MM.1S (cell line): Measurements from ENCODE around the gene CHSY1.

Experiments used
- DNase-seq: peaks from one replicate; pipeline ENCODE4 v3.0.0-alpha.2; 2015
- H2AFZ ChIP-seq: fragments of 300-600 bp; sonication (generic); 2 replicates; pipeline ENCODE4 v1.6.0; 2016; ENCODE audit warnings: antibody characterized with exemption, low read length
- H3F3A ChIP-seq: fragments of 300-600 bp; sonication (generic); 2 replicates; pipeline ENCODE4 v1.6.1; 2016; ENCODE audit warnings: mild to moderate bottlenecking, antibody characterized with exemption, low read length, moderate library complexity, mixed read lengths; ENCODE audit not compliant: insufficient read depth
- H3K27ac ChIP-seq: fragments of 300-600 bp; sonication (generic); 2 replicates; pipeline ENCODE4 v1.5.1; 2016; ENCODE audit warnings: mild to moderate bottlenecking, low read length
- H3K27me3 ChIP-seq: fragments of 300-600 bp; sonication (generic); replicated peaks from 2 replicates; pipeline ENCODE4 v1.6.0; 2016; ENCODE audit warnings: low read length; ENCODE audit not compliant: insufficient read depth
- H3K36me3 ChIP-seq: fragments of 300-600 bp; sonication (generic); replicated peaks from 2 replicates; pipeline ENCODE4 v1.6.1; 2016; ENCODE audit warnings: mild to moderate bottlenecking, low read length, mixed read lengths; ENCODE audit not compliant: insufficient read depth
- H3K4me1 ChIP-seq: fragments of 300-600 bp; sonication (generic); 2 replicates; pipeline ENCODE4 v1.6.1; 2016; ENCODE audit warnings: low read length, mixed read lengths
- H3K4me2 ChIP-seq: fragments of 300-600 bp; sonication (generic); 2 replicates; pipeline ENCODE4 v1.6.0; 2016; ENCODE audit warnings: low read depth, low read length
- H3K4me3 ChIP-seq: fragments of 300-600 bp; sonication (generic); 2 replicates; pipeline ENCODE4 v1.5.1; 2016; ENCODE audit warnings: low read length, mixed read lengths
- H3K79me2 ChIP-seq: fragments of 300-600 bp; sonication (generic); 2 replicates; pipeline ENCODE4 v1.6.1; 2016; ENCODE audit warnings: mixed run types, low read length, mixed read lengths
- H3K9ac ChIP-seq: fragments of 300-600 bp; sonication (generic); 2 replicates; pipeline ENCODE4 v1.6.1; 2016; ENCODE audit warnings: low read length, mixed read lengths
- H3K9me2 ChIP-seq: fragments of 300-600 bp; sonication (generic); replicated peaks from 2 replicates; pipeline ENCODE4 v1.6.1; 2016; ENCODE audit warnings: mild to moderate bottlenecking, low read length, mixed read lengths; ENCODE audit not compliant: insufficient read depth
- H3K9me3 ChIP-seq: fragments of 300-600 bp; sonication (generic); replicated peaks from 2 replicates; pipeline ENCODE4 v1.6.1; 2016; ENCODE audit warnings: mild to moderate bottlenecking, low read length, mixed read lengths; ENCODE audit not compliant: insufficient read depth
- H4K20me1 ChIP-seq: fragments of 300-600 bp; sonication (generic); 2 replicates; pipeline ENCODE4 v1.6.1; 2016; ENCODE audit warnings: mild to moderate bottlenecking, low read length, moderate library complexity, mixed read lengths; ENCODE audit not compliant: insufficient read depth
- EZH2 ChIP-seq: fragments of 300-600 bp; sonication (generic); optimal IDR thresholded peaks from 2 replicates; pipeline ENCODE3; 2017; ENCODE audit warnings: low read depth, mild to moderate bottlenecking, antibody characterized with exemption, low read length, mixed read lengths
- EZH2phosphoT487 ChIP-seq: fragments of 300-600 bp; sonication (generic); IDR thresholded peaks from 2 replicates; pipeline ENCODE4 v1.6.1; 2018; ENCODE audit warnings: antibody characterized with exemption, low read length
- TF ChIP-seq, protein P1 (sequence below): fragments of 300-600 bp; sonication (generic); IDR thresholded peaks from 2 replicates; pipeline ENCODE4 v1.5.1; 2016; ENCODE audit warnings: antibody characterized with exemption, low read length, mixed read lengths

CHSY1 gene

DNA sequence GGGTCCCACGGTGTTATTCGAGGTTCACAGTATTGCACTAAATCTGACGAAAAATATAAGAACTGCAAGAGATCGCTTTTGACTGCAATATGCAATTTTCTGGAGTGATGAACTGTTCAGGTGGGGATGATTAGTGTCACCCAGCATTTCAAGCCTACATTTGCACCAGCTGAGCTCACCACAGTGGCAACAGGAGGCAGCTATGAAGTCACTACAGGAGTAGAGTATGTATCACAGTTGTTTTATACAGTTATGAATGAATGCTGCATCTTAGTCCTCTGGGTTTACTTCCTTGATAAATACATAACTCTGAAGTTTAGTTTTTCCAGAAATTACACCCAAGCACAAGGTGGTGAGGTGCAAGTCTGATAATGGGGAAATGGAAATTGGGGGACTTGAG is 69.6 kb downstream of the CHSY1 start:
- H3K4me2 ChIP-seq = no peak overlapping the region
- H3K4me1 ChIP-seq = peaks cover 4% of the 10 kb centered on the region; the same call in 1 of the 2 replicates
- H3K9me2 ChIP-seq = no peaks in the 10 kb centered on the region
- H4K20me1 ChIP-seq = no peaks in the 10 kb centered on the region
- H3K9me3 ChIP-seq = no peaks in the 10 kb centered on the region
- no peak overlapping the region for H3K27ac ChIP-seq
- peaks cover 99% of the 10 kb centered on the region for H3K79me2 ChIP-seq
- TF ChIP-seq EZH2phosphoT487 (no peak), EZH2 (no peak)
- TF ChIP-seq, protein P1, sequence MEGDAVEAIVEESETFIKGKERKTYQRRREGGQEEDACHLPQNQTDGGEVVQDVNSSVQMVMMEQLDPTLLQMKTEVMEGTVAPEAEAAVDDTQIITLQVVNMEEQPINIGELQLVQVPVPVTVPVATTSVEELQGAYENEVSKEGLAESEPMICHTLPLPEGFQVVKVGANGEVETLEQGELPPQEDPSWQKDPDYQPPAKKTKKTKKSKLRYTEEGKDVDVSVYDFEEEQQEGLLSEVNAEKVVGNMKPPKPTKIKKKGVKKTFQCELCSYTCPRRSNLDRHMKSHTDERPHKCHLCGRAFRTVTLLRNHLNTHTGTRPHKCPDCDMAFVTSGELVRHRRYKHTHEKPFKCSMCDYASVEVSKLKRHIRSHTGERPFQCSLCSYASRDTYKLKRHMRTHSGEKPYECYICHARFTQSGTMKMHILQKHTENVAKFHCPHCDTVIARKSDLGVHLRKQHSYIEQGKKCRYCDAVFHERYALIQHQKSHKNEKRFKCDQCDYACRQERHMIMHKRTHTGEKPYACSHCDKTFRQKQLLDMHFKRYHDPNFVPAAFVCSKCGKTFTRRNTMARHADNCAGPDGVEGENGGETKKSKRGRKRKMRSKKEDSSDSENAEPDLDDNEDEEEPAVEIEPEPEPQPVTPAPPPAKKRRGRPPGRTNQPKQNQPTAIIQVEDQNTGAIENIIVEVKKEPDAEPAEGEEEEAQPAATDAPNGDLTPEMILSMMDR = no peak
- no peak overlapping the region for H2AFZ ChIP-seq
- H3K4me3 ChIP-seq = no peak overlapping the region
- peaks cover 20% of the 10 kb centered on the region for H3K36me3 ChIP-seq
- DNase-seq = no peak
- H3F3A ChIP-seq = no peaks in the 10 kb centered on the region
- no peaks in the 10 kb centered on the region for H3K27me3 ChIP-seq
- no peak overlapping the region for H3K9ac ChIP-seq

DNA sequence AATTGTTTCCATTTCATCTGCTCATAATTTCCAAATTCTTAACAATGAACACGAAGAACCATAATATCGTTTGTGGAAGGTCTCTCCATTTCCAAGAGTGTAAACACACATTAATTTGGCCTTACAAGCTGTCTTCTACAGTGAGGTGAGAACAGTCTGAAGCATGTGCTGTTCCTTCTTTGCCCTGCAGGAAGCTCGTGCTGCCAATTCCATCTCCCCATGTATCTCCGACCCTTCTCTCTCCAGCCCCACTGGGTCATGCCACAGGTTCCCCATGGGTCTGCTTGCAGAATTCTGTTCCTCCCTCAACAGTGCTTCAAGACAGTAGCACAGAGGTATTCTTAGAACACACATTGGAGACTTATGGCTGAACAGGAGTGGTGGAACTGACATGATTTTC is 70.5 kb downstream of the CHSY1 start:
- no peak overlapping the region for H3K4me3 ChIP-seq
- no peaks in the 10 kb centered on the region for H3K9me2 ChIP-seq
- DNase-seq = no peak
- H3K27me3 ChIP-seq = no peaks in the 10 kb centered on the region
- no peaks in the 10 kb centered on the region for H3F3A ChIP-seq
- no peak overlapping the region for H2AFZ ChIP-seq
- H4K20me1 ChIP-seq = no peaks in the 10 kb centered on the region
- H3K9me3 ChIP-seq = no peaks in the 10 kb centered on the region
- no peak overlapping the region for H3K27ac ChIP-seq
- no peak overlapping the region for H3K4me2 ChIP-seq
- peaks cover 99% of the 10 kb centered on the region for H3K79me2 ChIP-seq
- TF ChIP-seq EZH2 (no peak), EZH2phosphoT487 (no peak)
- TF ChIP-seq, protein P1 = no peak
- peaks cover 21% of the 10 kb centered on the region for H3K36me3 ChIP-seq
- H3K9ac ChIP-seq = no peak overlapping the region
- H3K4me1 ChIP-seq = peaks cover 4% of the 10 kb centered on the region; the same call in 1 of the 2 replicates

DNA sequence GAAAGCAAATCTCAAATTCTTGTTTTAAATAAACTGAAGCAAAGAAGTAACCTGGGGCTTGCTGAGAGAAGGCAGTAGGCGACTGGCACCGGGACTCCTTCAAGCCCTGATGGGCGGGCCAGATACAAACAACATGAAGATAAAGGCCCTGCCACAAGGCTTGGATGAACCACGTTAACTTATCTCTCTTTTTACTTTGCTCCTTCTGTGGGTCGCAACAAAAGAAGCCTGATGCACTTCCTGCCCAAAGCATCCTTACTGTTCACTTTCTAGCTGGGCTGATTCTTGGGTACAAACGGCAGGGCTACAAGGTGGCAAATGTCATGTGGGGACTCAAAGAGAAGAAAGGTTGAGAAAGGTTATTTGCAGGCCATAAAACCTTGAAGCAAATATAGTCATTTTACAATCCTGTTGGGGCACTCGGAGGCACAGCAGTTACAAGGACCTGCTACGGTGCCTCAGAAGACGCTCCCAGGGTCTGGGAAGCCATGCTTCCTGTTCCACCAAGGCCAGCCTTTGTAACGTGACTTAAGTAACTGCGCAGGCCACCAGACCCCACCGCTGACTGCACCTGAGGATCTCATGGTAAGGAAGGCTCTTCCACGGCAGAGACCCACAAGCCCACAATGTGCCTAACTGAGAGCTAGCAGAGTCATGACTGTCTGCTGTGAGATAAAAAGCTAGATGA is 71.1 kb downstream of the CHSY1 start:
- peaks cover 21% of the 10 kb centered on the region for H3K36me3 ChIP-seq
- no peak overlapping the region for H3K9ac ChIP-seq
- H3K9me3 ChIP-seq = no peaks in the 10 kb centered on the region
- peaks cover 99% of the 10 kb centered on the region for H3K79me2 ChIP-seq
- TF ChIP-seq EZH2phosphoT487 = no peak
- TF ChIP-seq, protein P1 = no peak
- no peak overlapping the region for H3K4me3 ChIP-seq
- H2AFZ ChIP-seq = no peak overlapping the region
- no peaks in the 10 kb centered on the region for H3K9me2 ChIP-seq
- no peak for DNase-seq
- no peak overlapping the region for H3K4me2 ChIP-seq
- H3K4me1 ChIP-seq = peaks cover 4% of the 10 kb centered on the region; the same call in 1 of the 2 replicates
- H3F3A ChIP-seq = no peaks in the 10 kb centered on the region
- no peaks in the 10 kb centered on the region for H3K27me3 ChIP-seq
- no peaks in the 10 kb centered on the region for H4K20me1 ChIP-seq
- no peak overlapping the region for H3K27ac ChIP-seq
